IPS-NIHi7 (cell line): Measurements from ENCODE around the gene RSPH9.

Source experiments
- DNase-seq: peaks from one replicate; pipeline ENCODE4 v3.0.0; 2012; ENCODE audit warnings: mixed read lengths; ENCODE audit errors: extremely low spot score

The RSPH9 gene

GRCh38 chr6:43644940-43645612 lies at the start of gene RSPH9:
Gene RSPH9 (plus strand): TSS chr6:43645036. CDS start chr6:43645099, 63 bp downstream.
- DNase-seq, result peak; percentile 95

- DNase-seq, result no peak
Observed at GRCh38 chr6:43600595-43600994, 44.2 kb upstream of the RSPH9 start.

- no peak for DNase-seq
Observed at GRCh38 chr6:43604174-43604573, 40.7 kb upstream of the RSPH9 start.

GRCh38 chr6:43606019-43606418 lies 38.8 kb upstream of the RSPH9 start:
- DNase-seq, result no peak

GRCh38 chr6:43608310-43608763 lies 36.5 kb upstream of the RSPH9 start:
- DNase-seq, result peak; percentile 83

- DNase-seq, result no peak
Observed at GRCh38 chr6:43608807-43609206, 36.0 kb upstream of the RSPH9 start.

- DNase-seq, result no peak
Observed at GRCh38 chr6:43609402-43609801, 35.4 kb upstream of the RSPH9 start.

GRCh38 chr6:43610431-43610830 lies 34.4 kb upstream of the RSPH9 start:
- DNase-seq, result no peak

- DNase-seq, result no peak
Observed at GRCh38 chr6:43613721-43614395, 31.0 kb upstream of the RSPH9 start.

- no peak for DNase-seq
Observed at GRCh38 chr6:43614396-43614730, 30.5 kb upstream of the RSPH9 start.

- no peak for DNase-seq
Observed at GRCh38 chr6:43616725-43617472, 27.9 kb upstream of the RSPH9 start.

GRCh38 chr6:43621078-43621835 lies 23.6 kb upstream of the RSPH9 start:
- DNase-seq, result no peak

GRCh38 chr6:43621836-43622180 lies 23.0 kb upstream of the RSPH9 start:
- no peak for DNase-seq

GRCh38 chr6:43622541-43622940 lies 22.3 kb upstream of the RSPH9 start:
- DNase-seq, result no peak

- no peak for DNase-seq
Observed at GRCh38 chr6:43623880-43624785, 20.7 kb upstream of the RSPH9 start.

- DNase-seq, result no peak
Observed at GRCh38 chr6:43624786-43625288, 20.0 kb upstream of the RSPH9 start.

GRCh38 chr6:43625393-43625992 lies 19.3 kb upstream of the RSPH9 start:
- no peak for DNase-seq

- DNase-seq, result no peak
Observed at GRCh38 chr6:43627008-43627825, 17.6 kb upstream of the RSPH9 start.

GRCh38 chr6:43628393-43629103 lies 16.3 kb upstream of the RSPH9 start:
- peak; percentile 81 for DNase-seq
